Mucosa of descending colon (tissue), 3 donors: ENCODE measurements around the gene PTPRA. TPM values are rescaled to one million over a fixed set of nuclear protein-coding genes. Genes with fewer than 3 reads are reported as not detected.
"Not testable (repeated sequence)": the region's sequence is repeated elsewhere in the genome, so short reads cannot be mapped to it uniquely, and the experiment has no call there.

ENCODE experiments used
- ATAC-seq: fragments of 200-7000 bp; cut with Tn5 transposase; one replicate; pipeline ENCODE4 v1.9.1; 2020; ENCODE audit warnings: mild to moderate bottlenecking, moderate library complexity
- DNase-seq, 3 donors: peaks; one replicate each; pipeline ENCODE4 v3.0.0-alpha.2; 2020
- H3K36me3 ChIP-seq: fragments of 200-600 bp; one replicate; pipeline ENCODE4 v1.8.0; 2021; ENCODE audit warnings: low read depth, mild to moderate bottlenecking
- H3K4me1 ChIP-seq: fragments of 200-600 bp; one replicate; pipeline ENCODE4 v1.8.0; 2021; ENCODE audit warnings: low read depth, mild to moderate bottlenecking
- H3K4me3 ChIP-seq: fragments of 200-600 bp; one replicate; pipeline ENCODE4 v1.8.0; 2021; ENCODE audit warnings: mild to moderate bottlenecking
- H3K9me3 ChIP-seq: fragments of 200-600 bp; one replicate; pipeline ENCODE4 v1.8.0; 2021; ENCODE audit warnings: mild to moderate bottlenecking
- CTCF ChIP-seq: fragments of 200-600 bp; IDR thresholded peaks from one replicate; pipeline ENCODE4 v1.8.0; 2022; ENCODE audit warnings: antibody characterized with exemption, mild to moderate bottlenecking
- intact Hi-C, 2 donors: fragments of 100-400 bp; cut with DNase I in 1 of 2; cut with micrococcal nuclease in 1 of 2; formaldehyde crosslinking; loops; one replicate each; pipeline versions ENCODE4 v1.11.0 to v1.11.1; 2022; cut with DNase I, micrococcal nuclease
- total RNA-seq, 3 donors: library from RNA; stranded (reverse); fragmentation: NEBNext Ultra II Directional in 2 of 3; extraction: Animal tissue kit (Norgen Biotek cat#: 25700) in 2 of 3; gene quantifications; one replicate each; pipeline versions ENCODE4 v1.2.1 to v1.2.4, GENCODE V29; 2021 to 2023
- donor health status: DM: no; HTN: no; CAD: no; lungs with moderate emphysema.
- donor health status: DM: no; HTN: no; CAD: no.
- donor health status: DM: no; HTN: yes; CAD: no.

The PTPRA gene
- total RNA-seq, 3 donors from 2014 or later, result 39.0 to 64.7 (median 59.3) TPM

DNA sequence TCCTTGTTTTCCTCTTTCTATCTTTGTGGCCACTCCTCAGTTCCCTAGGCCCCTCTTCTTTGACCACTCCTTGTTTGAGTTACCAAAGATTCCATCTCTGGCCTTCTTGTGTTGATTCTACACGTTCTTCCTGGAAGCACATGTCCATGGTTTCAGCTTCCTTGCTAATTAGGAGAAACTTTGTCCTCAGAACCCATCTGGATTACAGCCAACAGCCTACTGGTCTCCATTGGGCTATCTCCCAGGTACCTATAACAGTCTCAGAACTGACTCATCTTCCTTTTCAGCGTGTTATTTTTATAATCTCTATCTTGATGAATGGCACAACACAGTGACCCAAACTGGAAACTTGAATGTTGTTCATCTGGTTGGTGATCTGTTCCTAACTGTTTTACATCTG is 17.5 kb downstream of the PTPRA start:
- intact Hi-C loops, result no loop called here

GRCh38 chr20:2891343-2891742 is 18.1 kb downstream of the PTPRA start:
- peaks cover 15% of the 10 kb centered on the region for H3K4me1 ChIP-seq
- no peak for TF ChIP-seq CTCF
- DNase-seq (no peak), ATAC-seq (no peak)
- H3K9me3 ChIP-seq, result peaks cover 7% of the 10 kb centered on the region
- no peak overlapping the region for H3K4me3 ChIP-seq
- intact Hi-C loops, result no loop called here
- H3K36me3 ChIP-seq, result no peaks in the 10 kb centered on the region

More for the DNA sequence above, 17.5 kb downstream of the PTPRA start:
- Histone ChIP-seq H3K4me3 (no peak overlapping the region), H3K4me1 (peaks cover 15% of the 10 kb centered on the region), H3K9me3 (peaks cover 7% of the 10 kb centered on the region), H3K36me3 (no peaks in the 10 kb centered on the region)
- DNase-seq (no peak), ATAC-seq (peak; percentile 59)
- no peak for TF ChIP-seq CTCF

DNA sequence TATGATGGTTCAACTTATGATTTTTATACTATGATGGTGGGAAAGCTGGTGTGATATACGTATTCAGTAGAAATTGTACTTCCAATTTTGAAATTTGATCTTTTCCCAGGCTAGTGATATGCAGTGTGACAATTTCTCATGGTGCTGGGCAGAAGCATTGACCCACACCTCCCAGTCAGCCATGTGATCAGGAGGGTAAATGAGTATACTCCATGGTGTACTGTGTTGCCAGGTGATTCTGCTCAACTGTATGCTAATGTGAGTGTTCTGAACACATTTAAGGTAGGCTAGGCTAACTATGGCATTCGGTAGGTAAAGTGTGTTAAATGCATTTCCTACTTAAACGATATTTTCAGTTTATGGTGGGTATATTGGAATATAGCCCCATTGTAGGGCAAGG is 19.1 kb downstream of the PTPRA start:
- TF ChIP-seq CTCF, result no peak
- Histone ChIP-seq H3K4me1 (peaks cover 15% of the 10 kb centered on the region), H3K4me3 (no peak overlapping the region), H3K9me3 (peaks cover 7% of the 10 kb centered on the region), H3K36me3 (no peaks in the 10 kb centered on the region)
- intact Hi-C loops, result no loop called here
- ATAC-seq (peak; percentile 87), DNase-seq (peak in 1 of 3 donors; percentile 62)

DNA sequence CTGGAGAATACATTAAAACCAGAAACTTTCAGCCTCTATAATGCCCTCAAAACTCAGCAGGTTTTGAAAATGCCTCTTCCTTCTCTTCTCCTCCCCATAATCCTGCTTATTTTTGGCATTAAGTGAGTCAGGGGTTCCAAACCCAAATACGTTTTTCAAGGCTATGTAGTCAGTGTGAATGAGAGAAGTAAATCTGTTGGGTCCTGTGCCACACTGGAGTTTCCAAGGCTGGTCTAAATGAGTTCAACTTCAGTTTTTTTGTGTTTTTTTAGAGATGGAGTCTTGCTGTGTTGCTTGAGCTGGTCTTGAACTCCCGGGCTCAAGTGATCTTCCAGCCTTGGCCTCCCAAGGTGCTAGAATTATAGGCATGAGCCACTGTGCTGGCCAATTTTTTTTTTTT is 20.9 kb downstream of the PTPRA start:
- Histone ChIP-seq H3K4me3 (no peak overlapping the region), H3K9me3 (peaks cover 7% of the 10 kb centered on the region), H3K4me1 (peaks cover 15% of the 10 kb centered on the region), H3K36me3 (no peaks in the 10 kb centered on the region)
- ATAC-seq (no peak), DNase-seq (no peak)
- no peak for TF ChIP-seq CTCF
- intact Hi-C loops, result no loop called here

DNA sequence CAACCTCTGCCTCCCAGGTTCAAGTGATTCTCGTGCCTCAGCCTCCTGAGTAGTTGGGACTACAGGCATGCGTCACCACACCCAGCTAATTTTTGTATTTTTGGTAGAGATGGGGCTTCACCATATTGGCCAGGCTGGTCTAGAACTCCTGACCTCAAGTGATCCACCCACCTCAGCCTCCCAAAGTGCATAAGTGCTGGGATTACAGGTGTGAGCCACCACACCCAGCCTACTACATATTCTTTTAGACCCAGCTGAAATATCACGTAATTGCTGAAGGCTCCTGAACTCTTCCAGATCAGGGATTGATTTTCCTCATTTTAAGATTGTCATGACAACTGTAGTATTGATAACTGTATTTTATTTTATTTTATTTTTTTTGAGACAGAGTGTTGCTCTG is 21.9 kb downstream of the PTPRA start:
- DNase-seq, ATAC-seq, intact Hi-C loops, H3K9me3 ChIP-seq, H3K36me3 ChIP-seq, H3K4me3 ChIP-seq: not testable (repeated sequence)
- peaks cover 15% of the 10 kb centered on the region for H3K4me1 ChIP-seq

GRCh38 chr20:2899243-2899642 is 26.0 kb downstream of the PTPRA start:
- Histone ChIP-seq H3K4me3 (no peak overlapping the region), H3K9me3 (peaks cover 7% of the 10 kb centered on the region), H3K4me1 (peaks cover 6% of the 10 kb centered on the region), H3K36me3 (no peaks in the 10 kb centered on the region)
- DNase-seq (no peak), ATAC-seq (no peak)
- TF ChIP-seq CTCF, result no peak
- intact Hi-C loops, result no loop called here
